GM23248 (cell line): Measurements from ENCODE around the gene GLE1. TPM values are rescaled to one million over a fixed set of nuclear protein-coding genes. Genes with fewer than 3 reads are reported as not detected.

Experiments used
- DNase-seq: peaks from one replicate; pipeline ENCODE4 v3.0.0-alpha.2; 2015
- H2AFZ ChIP-seq: fragments of 200-600 bp; sonication (generic); 2 replicates; pipeline ENCODE4 v1.6.1; 2016; ENCODE audit warnings: antibody characterized with exemption
- H3F3A ChIP-seq: fragments of 200-600 bp; sonication (generic); 2 replicates; pipeline ENCODE4 v1.6.1; 2016; ENCODE audit warnings: mild to moderate bottlenecking, antibody characterized with exemption, mixed run types; ENCODE audit not compliant: insufficient read depth
- H3K27ac ChIP-seq: fragments of 200-600 bp; sonication (generic); 2 replicates; pipeline ENCODE4 v1.5.1; 2016; ENCODE audit warnings: mild to moderate bottlenecking
- H3K27me3 ChIP-seq: fragments of 200-600 bp; sonication (generic); replicated peaks from 2 replicates; pipeline ENCODE4 v1.6.1; 2016; ENCODE audit warnings: mild to moderate bottlenecking; ENCODE audit not compliant: insufficient read depth
- H3K36me3 ChIP-seq: fragments of 200-600 bp; sonication (generic); 2 replicates; pipeline ENCODE4 v1.6.1; 2016; ENCODE audit warnings: low read depth, mild to moderate bottlenecking
- H3K4me1 ChIP-seq: fragments of 200-600 bp; sonication (generic); 2 replicates; pipeline ENCODE4 v1.6.1; 2016; ENCODE audit warnings: mild to moderate bottlenecking; ENCODE audit not compliant: insufficient read depth
- H3K4me2 ChIP-seq: fragments of 200-600 bp; sonication (generic); one replicate; pipeline ENCODE4 v1.6.1; 2016; ENCODE audit warnings: mild to moderate bottlenecking; ENCODE audit not compliant: unreplicated experiment
- H3K4me3 ChIP-seq: fragments of 200-600 bp; sonication (generic); 2 replicates; pipeline ENCODE4 v1.5.1; 2016; ENCODE audit warnings: mild to moderate bottlenecking
- H3K79me2 ChIP-seq: fragments of 200-600 bp; sonication (generic); 2 replicates; pipeline ENCODE4 v1.6.1; 2016; ENCODE audit warnings: mild to moderate bottlenecking; ENCODE audit not compliant: insufficient read depth
- H3K9ac ChIP-seq: fragments of 200-600 bp; sonication (generic); 2 replicates; pipeline ENCODE4 v1.6.1; 2016; ENCODE audit warnings: mild to moderate bottlenecking
- H3K9me2 ChIP-seq: fragments of 200-600 bp; sonication (generic); 2 replicates; pipeline ENCODE4 v1.6.1; 2016; ENCODE audit warnings: mixed run types, mild to moderate bottlenecking, moderate library complexity; ENCODE audit not compliant: insufficient read depth
- H3K9me3 ChIP-seq: fragments of 200-600 bp; sonication (generic); one replicate; pipeline ENCODE4 v1.6.1; 2017; ENCODE audit warnings: low read depth
- H4K20me1 ChIP-seq: fragments of 200-600 bp; sonication (generic); 2 replicates; pipeline ENCODE4 v1.6.0; 2016; ENCODE audit not compliant: insufficient read depth
- EZH2 ChIP-seq: fragments of 200-600 bp; sonication (generic); IDR thresholded peaks from 2 replicates; pipeline ENCODE4 v1.6.1; 2018; ENCODE audit warnings: antibody characterized with exemption, mild to moderate bottlenecking; ENCODE audit not compliant: insufficient read depth, poor library complexity, severe bottlenecking
- EZH2phosphoT487 ChIP-seq: fragments of 200-600 bp; sonication (generic); IDR thresholded peaks from 2 replicates; pipeline ENCODE4 v1.6.1; 2018; ENCODE audit warnings: antibody characterized with exemption, moderate library complexity, mild to moderate bottlenecking, low read depth; ENCODE audit not compliant: insufficient read depth
- WGBS, 2 experiments: methylation state at CpG; one replicate each; pipeline ENCODE4 v1.1.6; 2015 to 2017; ENCODE audit warnings: low lambda C conversion rate in 2 of 2, low coverage in 1 of 2; ENCODE audit errors: missing lambda C conversion rate in 2 of 2; 5-methylcytosine and 5-hydroxymethylcytosine counted together
- in situ Hi-C: fragments of 300-500 bp; cut with MboI; formaldehyde crosslinking; loops from 2 replicates; pipeline ENCODE4 v1.15.0; 2020
- polyA plus RNA-seq: library from polyadenylated mRNA; unstranded; fragments of >200 nt; fragmentation: Nextera tagmentation; extraction: Ambion mirVana; gene quantifications from 2 replicates; pipeline ENCODE4 v1.2.1, GENCODE V29; 2016
- total RNA-seq: library from RNA; depleted of rRNA; stranded (reverse); fragments of >200 nt; shearing (Covaris generic); gene quantifications from 2 replicates; pipeline ENCODE4 v1.2.3, GENCODE V29; 2014

The GLE1 gene
- total and polyA plus RNA-seq, 2 experiments from 2014 or later: 18.1 to 27.1 TPM

GRCh38 chr9:128532581-128532980 is 28.1 kb downstream of the GLE1 start:
- Histone ChIP-seq H3K9me3 (no peaks in the 10 kb centered on the region), H3F3A (no peaks in the 10 kb centered on the region), H2AFZ (no peak overlapping the region), H3K79me2 (no peaks in the 10 kb centered on the region), H3K27me3 (no peaks in the 10 kb centered on the region), H3K4me2 (no peak overlapping the region), H3K9ac (no peak overlapping the region), H3K4me3 (no peak overlapping the region), H3K27ac (no peak overlapping the region), H3K36me3 (peaks cover 27% of the 10 kb centered on the region; the same call in 1 of the 2 replicates), H3K4me1 (no peaks in the 10 kb centered on the region), H4K20me1 (no peaks in the 10 kb centered on the region), H3K9me2 (no peaks in the 10 kb centered on the region)
- DNase-seq: no peak
- in situ Hi-C loops: no loop called here
- TF ChIP-seq EZH2phosphoT487 (no peak), EZH2 (no peak)
- WGBS, 2 experiments: 96% methylated on average over 4 of the region's 4 CpGs

- DNase-seq: no peak
- Histone ChIP-seq H3K9ac (no peak overlapping the region), H3K4me2 (no peak overlapping the region), H3K9me3 (no peaks in the 10 kb centered on the region), H3K27ac (no peak overlapping the region), H3F3A (no peaks in the 10 kb centered on the region), H3K4me1 (no peaks in the 10 kb centered on the region), H3K9me2 (no peaks in the 10 kb centered on the region), H4K20me1 (no peaks in the 10 kb centered on the region), H3K79me2 (no peaks in the 10 kb centered on the region), H3K4me3 (no peak overlapping the region), H3K27me3 (no peaks in the 10 kb centered on the region), H3K36me3 (peaks cover 49% of the 10 kb centered on the region), H2AFZ (no peak overlapping the region)
- TF ChIP-seq EZH2: no peak
- no peak for TF ChIP-seq EZH2phosphoT487
- 68% methylated on average over 3 of the region's 3 CpGs for WGBS, 2 experiments
- in situ Hi-C loops: no loop called here
Measured at GRCh38 chr9:128540634-128541360, 36.3 kb downstream of the GLE1 start.

- Histone ChIP-seq H3K9me2 (no peaks in the 10 kb centered on the region), H3K9ac (no peak overlapping the region), H3K27ac (no peak overlapping the region), H3K4me2 (no peak overlapping the region), H4K20me1 (no peaks in the 10 kb centered on the region), H3F3A (peaks cover 31% of the 10 kb centered on the region), H2AFZ (no peak overlapping the region), H3K36me3 (peaks cover 9% of the 10 kb centered on the region; the same call in 1 of the 2 replicates), H3K4me3 (no peak overlapping the region), H3K9me3 (no peaks in the 10 kb centered on the region), H3K4me1 (peaks cover 25% of the 10 kb centered on the region), H3K27me3 (no peaks in the 10 kb centered on the region), H3K79me2 (no peaks in the 10 kb centered on the region)
- in situ Hi-C loops: no loop called here
- 79 to 82% methylated on average over 3 of the region's 3 CpGs for WGBS, 2 experiments
- TF ChIP-seq EZH2 (no peak), EZH2phosphoT487 (no peak)
- no peak for DNase-seq
Measured at GRCh38 chr9:128546504-128546903, 42.0 kb downstream of the GLE1 start.

- H3K4me2 ChIP-seq: no peak overlapping the region
- no peaks in the 10 kb centered on the region for H4K20me1 ChIP-seq
- in situ Hi-C loops: no loop called here
- H3F3A ChIP-seq: peaks cover 43% of the 10 kb centered on the region
- TF ChIP-seq EZH2phosphoT487: no peak
- TF ChIP-seq EZH2: no peak
- WGBS, 2 experiments: 89 to 91% methylated on average over 7 of the region's 7 CpGs
- no peak overlapping the region for H3K9ac ChIP-seq
- peaks cover 28% of the 10 kb centered on the region for H3K4me1 ChIP-seq
- peak overlapping the region; percentile 93 for H3K27ac ChIP-seq
- no peak for DNase-seq
- H3K79me2 ChIP-seq: peaks cover 14% of the 10 kb centered on the region
- H3K27me3 ChIP-seq: no peaks in the 10 kb centered on the region
- H3K9me3 ChIP-seq: no peaks in the 10 kb centered on the region
- H3K4me3 ChIP-seq: no peak overlapping the region
- H3K9me2 ChIP-seq: no peaks in the 10 kb centered on the region
- H3K36me3 ChIP-seq: no peaks in the 10 kb centered on the region
- no peak overlapping the region for H2AFZ ChIP-seq
Measured at GRCh38 chr9:128548876-128549275, 44.4 kb downstream of the GLE1 start.
